ENCODE results near the gene TSHZ2.
"Not testable (repeated sequence)": the region's sequence is repeated elsewhere in the genome, so short reads cannot be mapped to it uniquely, and the experiment has no call there.

The TSHZ2 gene

GRCh38 chr20:53494753-53495152 is 522.6 kb downstream of the TSHZ2 start:
- DNase-seq, result no peak

- no peak for DNase-seq
Observed at GRCh38 chr20:53495398-53496092, 523.4 kb downstream of the TSHZ2 start.

GRCh38 chr20:53497246-53497645 is 525.1 kb downstream of the TSHZ2 start:
- DNase-seq, result no peak

- DNase-seq, result no peak
Observed at GRCh38 chr20:53498341-53498740, 526.2 kb downstream of the TSHZ2 start.

- no peak for DNase-seq
Observed at GRCh38 chr20:53500651-53501050, 528.5 kb downstream of the TSHZ2 start.

DNA sequence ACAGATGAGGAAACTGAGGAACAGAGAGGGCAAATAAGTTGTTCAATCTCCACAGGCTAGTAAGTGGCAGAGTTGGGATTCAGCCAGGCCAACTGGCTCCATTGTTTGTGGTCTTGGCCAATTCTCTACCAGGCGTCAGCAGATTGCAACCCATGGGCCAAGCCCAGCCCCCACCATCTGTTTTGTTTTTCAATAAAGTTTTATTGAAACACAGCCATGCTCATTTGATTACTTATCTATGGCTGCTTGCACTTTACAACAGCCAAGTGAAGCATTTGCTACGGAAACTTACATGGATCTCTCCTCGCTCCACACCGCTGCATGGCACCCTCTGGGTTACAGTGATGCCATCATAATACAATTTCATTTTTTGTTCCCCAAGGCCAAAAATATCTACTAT is 530.7 kb downstream of the TSHZ2 start:
- DNase-seq, result no peak

DNA sequence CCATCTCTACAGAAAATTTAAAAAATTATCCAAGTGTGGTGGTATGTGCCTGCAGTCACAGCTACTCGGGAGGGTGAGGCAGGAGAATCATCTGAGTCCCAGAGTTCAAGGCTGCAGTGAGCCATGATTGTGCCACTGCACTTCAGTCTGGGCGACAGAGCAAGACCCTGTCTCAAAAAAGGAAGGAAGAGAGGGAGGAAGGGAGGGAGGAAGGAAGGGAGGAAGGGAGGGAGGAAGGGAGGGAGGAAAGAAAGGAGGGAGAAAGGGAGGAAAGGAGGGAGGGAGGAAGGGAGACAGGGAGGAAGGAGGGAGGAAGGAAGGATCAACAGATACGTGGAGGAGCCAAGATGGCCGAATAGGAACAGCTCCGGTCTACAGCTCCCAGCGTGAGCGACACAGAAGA is 531.4 kb downstream of the TSHZ2 start:
- DNase-seq, result no peak

- DNase-seq, result not testable (repeated sequence)
Observed at GRCh38 chr20:53504106-53504505, 531.9 kb downstream of the TSHZ2 start.

GRCh38 chr20:53510262-53510661 is 538.1 kb downstream of the TSHZ2 start:
- DNase-seq, result no peak

DNA sequence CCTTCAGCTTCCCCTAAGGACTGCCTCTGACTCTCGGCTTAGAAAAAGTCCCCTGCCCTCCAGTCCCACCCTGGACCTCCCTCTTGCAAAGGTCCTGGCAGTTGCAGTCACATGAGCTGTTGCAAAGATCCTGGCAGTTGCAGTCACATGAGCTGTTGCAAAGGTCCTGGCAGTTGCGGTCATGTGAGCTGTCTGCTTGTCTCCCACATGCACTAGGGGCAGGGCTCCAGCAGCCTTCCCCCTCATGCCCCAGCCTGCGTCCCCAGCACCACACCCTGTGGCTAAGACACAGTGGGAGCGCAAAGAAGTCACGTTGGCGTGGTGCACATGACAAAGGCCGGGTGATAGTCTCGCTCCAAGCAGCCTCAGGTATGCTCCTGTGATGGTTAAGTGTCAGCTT is 538.5 kb downstream of the TSHZ2 start:
- no peak for DNase-seq

- no peak for DNase-seq
Observed at GRCh38 chr20:53512076-53512475, 539.9 kb downstream of the TSHZ2 start.

DNA sequence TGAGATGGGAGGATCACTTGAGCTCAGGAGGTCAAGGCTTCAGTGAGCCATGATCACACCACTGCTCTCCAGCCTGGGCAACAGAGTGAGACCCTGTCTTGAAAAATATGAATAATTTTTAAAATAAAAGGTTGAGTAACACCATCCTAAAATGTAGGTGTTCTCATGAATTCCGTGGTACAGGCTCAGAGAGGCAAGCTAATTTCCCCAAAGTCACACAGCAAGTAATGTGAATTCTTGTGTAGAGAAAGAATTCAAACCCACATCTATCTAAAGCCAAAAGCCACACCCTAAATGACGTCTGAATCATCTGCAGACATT is 541.0 kb downstream of the TSHZ2 start:
- DNase-seq, result no peak

GRCh38 chr20:53513489-53514298 is 541.5 kb downstream of the TSHZ2 start:
- DNase-seq, result no peak

DNA sequence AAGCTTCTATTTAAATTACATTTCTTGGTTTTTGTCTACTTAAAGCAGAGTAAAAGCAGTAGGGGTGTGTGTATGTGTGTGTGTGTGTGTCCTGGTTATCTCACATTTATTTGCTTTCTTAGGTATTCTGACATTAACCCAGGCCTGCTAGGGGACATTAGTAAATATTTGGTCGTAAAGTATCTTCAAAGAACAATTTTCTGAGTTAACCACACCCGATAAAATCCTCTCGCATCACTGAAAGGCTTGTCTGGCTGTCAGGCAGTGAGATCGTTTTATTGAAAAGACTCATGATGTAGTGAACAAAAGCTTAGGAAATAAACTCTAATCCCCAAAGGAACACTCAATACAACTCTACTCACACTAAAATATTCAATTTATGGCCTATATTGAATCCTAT is 543.6 kb downstream of the TSHZ2 start:
- DNase-seq, result no peak

DNA sequence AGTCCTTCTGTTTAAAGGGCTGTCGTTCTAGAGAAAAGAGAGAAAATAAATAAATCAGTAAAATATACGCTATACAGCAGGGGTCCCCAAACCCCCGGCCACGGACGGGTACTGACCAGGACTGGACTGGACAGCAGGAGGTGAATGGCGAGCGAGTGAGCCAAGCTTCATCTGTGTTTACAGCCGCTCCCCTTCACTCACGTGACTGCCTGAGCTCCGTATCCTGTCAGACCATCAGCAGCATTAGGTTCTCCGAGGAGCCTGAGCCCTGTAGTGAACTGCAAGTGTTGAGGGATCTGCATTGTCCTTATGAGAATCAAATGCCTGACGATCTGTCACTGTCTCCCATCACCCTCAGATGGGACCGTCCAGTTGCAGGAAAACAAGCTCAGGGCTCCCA is 545.0 kb downstream of the TSHZ2 start:
- no peak for DNase-seq

GRCh38 chr20:53521421-53521820 is 549.3 kb downstream of the TSHZ2 start:
- not testable (repeated sequence) for DNase-seq

DNA sequence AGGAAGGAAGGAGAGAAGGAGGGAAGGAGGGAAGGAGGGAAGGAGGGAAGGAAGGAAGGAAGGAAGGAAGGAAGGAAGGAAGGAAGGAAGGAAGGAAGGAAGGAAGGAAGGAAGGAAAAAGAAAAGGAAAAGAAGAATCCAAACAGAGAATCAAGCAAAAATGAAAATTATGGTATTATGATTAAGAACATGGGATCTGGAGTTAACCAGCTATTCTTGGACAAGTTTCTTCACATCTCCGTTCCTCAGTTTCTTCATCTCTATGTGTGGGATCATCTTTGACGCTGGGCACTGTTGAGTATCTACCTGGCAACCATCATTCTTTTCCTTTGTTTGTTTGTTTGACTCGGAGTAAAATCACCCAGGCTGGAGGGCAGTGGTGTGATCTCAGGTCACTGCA is 549.9 kb downstream of the TSHZ2 start:
- DNase-seq, result no peak

DNA sequence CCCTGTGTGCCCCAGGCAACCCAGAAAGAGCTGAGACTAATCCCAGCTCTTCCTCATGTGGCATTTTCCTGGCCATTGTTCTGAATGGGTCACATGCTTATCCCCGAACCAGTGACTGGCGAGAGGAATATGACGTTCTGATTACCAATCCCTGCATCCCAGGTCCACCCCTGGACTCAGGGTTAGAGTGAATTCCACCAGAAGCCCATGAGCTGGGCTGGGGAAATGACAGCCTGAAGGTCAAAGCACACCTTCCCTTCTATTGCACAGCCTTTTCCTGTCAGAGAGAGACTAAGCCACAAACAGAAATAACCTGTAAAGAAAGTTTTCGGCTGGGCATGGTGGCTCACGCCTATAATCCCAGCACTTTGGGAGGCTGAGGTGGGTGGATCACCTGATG is 550.5 kb downstream of the TSHZ2 start:
- no peak for DNase-seq

DNA sequence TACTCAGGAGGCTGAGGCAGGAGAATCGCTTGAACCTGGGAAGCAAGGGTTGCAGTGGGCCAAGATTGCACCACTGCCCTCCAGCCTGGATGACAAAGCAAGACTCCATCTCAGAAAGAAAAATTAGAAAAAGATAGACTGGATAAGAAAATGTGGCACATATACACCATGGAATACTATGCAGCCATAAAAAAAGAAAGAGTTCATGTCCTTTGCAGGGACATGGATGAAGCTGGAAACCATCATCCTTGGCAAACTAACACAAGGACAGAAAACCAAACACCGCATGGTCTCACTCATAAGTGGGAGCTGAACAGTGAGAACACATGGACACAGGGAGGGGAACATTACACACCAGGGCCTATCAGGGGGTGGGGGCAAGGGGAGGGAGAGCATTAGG is 551.5 kb downstream of the TSHZ2 start:
- not testable (repeated sequence) for DNase-seq

DNA sequence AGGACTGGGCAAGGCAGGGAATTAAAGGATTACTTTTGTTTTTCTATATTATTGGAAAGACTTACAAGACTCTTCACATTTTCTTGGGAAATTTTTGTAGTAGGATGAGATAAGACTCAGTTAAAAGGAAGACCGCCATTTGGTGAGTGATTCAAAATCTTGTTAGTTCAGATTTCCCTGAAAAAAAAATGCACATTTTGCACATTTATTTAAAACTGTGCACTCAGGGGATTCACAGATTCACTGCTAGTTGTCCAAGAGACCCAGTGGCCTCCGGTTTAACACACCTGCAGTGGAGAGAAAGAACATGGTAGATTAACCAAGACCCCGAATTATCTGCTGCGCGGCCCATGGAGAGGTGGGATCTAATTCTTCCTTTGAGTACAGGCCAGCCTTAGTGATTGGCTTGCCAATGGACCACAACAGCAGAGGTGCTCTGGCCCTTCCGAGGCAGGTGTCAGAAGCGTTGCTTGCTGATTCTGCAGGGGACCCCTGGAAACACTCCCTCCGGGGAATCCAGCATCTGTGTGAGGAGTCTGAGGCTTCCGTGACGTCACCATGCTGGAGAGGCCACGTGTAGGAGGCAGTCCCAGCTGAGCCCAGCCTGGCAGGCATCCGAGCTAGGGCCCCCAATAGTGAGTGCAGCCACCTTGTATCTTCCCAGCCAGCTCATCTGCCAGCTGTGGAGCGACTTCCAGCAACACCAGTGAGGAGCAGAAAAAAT is 552.6 kb downstream of the TSHZ2 start:
- DNase-seq, result no peak

- DNase-seq, result no peak
Observed at GRCh38 chr20:53527196-53527595, 555.0 kb downstream of the TSHZ2 start.

DNA sequence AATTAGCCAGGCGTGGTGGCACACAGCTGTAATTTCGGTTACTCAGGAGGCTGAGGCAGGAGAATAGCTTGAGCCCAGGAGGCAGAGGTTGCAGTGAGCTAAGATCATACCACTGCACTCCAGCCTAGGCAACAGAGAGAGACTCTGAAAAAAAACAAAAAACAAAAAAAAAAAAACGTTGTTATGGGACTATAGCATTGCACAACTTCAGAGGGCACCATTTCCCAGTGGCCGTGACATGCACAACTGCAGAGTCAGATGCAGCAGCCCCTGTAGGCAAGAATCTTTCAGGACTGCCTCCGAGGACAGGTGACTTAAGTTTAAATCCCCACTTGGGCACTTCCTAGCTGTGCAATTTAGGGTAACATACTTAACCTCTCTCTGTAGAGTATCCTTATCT is 557.5 kb downstream of the TSHZ2 start:
- no peak for DNase-seq

- DNase-seq, result no peak
Observed at GRCh38 chr20:53530440-53530839, 558.3 kb downstream of the TSHZ2 start.

Data from GDM1 (cell line).